ENCODE data around the gene UPK2. TPM values are rescaled to one million over a fixed set of nuclear protein-coding genes. Genes with fewer than 3 reads are reported as not detected.

The UPK2 gene
- total and polyA plus RNA-seq, 2 of the 13 experiments (the other 11 are each of a cell fraction or from before 2014, with no cell fraction given) = not detected

DNA sequence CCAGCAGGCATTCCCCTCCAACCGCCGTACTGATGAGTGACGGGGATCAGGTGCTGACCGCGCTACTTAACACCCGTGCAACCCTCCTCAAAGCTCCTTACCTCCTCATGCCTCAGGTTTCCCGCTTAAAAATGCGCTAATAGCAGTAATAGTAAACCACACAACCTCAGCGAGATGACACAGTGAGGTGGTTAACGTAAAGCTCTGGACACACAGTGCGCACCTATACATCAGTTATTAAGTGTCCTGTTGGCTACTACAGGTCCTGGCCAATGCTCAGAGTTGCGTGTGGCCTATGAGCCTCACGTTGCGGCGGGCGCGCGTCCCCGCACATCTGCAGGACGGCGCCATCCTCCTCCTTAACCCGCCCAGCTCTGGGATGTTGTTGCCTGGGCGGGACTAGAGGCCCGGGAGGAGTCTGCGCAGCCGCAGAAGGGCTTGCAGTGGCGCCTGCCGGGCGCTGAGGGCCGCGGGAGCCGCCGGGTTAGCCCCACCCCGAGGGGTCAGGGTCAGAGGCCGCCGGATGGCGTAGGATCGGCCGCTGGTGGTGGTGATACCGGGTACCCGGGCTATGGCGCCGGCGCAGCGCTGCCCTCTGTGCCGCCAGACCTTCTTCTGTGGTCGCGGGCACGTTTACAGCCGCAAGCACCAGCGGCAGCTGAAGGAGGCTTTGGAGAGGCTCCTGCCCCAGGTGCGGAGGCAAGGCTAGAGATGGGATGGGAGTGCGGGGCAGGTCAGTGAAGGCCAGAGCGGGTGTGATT is 41.7 kb downstream of the UPK2 start, which contains the start of gene CENATAC (continued):
- TF ChIP-seq, protein P1, sequence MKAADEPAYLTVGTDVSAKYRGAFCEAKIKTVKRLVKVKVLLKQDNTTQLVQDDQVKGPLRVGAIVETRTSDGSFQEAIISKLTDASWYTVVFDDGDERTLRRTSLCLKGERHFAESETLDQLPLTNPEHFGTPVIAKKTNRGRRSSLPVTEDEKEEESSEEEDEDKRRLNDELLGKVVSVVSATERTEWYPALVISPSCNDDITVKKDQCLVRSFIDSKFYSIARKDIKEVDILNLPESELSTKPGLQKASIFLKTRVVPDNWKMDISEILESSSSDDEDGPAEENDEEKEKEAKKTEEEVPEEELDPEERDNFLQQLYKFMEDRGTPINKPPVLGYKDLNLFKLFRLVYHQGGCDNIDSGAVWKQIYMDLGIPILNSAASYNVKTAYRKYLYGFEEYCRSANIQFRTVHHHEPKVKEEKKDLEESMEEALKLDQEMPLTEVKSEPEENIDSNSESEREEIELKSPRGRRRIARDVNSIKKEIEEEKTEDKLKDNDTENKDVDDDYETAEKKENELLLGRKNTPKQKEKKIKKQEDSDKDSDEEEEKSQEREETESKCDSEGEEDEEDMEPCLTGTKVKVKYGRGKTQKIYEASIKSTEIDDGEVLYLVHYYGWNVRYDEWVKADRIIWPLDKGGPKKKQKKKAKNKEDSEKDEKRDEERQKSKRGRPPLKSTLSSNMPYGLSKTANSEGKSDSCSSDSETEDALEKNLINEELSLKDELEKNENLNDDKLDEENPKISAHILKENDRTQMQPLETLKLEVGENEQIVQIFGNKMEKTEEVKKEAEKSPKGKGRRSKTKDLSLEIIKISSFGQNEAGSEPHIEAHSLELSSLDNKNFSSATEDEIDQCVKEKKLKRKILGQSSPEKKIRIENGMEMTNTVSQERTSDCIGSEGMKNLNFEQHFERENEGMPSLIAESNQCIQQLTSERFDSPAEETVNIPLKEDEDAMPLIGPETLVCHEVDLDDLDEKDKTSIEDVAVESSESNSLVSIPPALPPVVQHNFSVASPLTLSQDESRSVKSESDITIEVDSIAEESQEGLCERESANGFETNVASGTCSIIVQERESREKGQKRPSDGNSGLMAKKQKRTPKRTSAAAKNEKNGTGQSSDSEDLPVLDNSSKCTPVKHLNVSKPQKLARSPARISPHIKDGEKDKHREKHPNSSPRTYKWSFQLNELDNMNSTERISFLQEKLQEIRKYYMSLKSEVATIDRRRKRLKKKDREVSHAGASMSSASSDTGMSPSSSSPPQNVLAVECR (CRISPR knock-in tag; IDR thresholded peaks at IDR 0.05; ENCODE audit: borderline replicate concordance) = peak; percentile 85
- peak; percentile 68; the same call in 1 of the 2 replicates for TF ChIP-seq ZNF124 (CRISPR knock-in tag; IDR thresholded peaks at IDR 0.05)
- TF ChIP-seq, protein P2, sequence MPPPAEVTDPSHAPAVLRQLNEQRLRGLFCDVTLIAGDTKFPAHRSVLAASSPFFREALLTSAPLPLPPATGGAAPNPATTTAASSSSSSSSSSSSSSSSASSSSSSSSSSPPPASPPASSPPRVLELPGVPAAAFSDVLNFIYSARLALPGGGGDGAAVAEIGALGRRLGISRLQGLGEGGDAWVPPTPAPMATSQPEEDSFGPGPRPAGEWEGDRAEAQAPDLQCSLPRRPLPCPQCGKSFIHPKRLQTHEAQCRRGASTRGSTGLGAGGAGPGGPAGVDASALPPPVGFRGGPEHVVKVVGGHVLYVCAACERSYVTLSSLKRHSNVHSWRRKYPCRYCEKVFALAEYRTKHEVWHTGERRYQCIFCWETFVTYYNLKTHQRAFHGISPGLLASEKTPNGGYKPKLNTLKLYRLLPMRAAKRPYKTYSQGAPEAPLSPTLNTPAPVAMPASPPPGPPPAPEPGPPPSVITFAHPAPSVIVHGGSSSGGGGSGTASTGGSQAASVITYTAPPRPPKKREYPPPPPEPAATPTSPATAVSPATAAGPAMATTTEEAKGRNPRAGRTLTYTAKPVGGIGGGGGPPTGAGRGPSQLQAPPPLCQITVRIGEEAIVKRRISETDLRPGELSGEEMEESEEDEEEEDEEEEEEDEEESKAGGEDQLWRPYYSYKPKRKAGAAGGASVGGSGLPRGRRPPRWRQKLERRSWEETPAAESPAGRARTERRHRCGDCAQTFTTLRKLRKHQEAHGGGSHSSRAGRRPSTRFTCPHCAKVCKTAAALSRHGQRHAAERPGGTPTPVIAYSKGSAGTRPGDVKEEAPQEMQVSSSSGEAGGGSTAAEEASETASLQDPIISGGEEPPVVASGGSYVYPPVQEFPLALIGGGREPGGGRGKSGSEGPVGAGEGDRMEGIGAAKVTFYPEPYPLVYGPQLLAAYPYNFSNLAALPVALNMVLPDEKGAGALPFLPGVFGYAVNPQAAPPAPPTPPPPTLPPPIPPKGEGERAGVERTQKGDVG (CRISPR knock-in tag; IDR thresholded peaks at IDR 0.05; ENCODE audit: borderline replicate concordance) = peak; percentile 51; the same call in 1 of the 2 replicates
- peak; percentile 87; the same call in 1 of the 2 replicates for TF ChIP-seq KAT7 (CRISPR knock-in tag; IDR thresholded peaks at IDR 0.05; ENCODE audit: borderline replicate concordance)
- 0 out of 2 replicates have a peak, but pooled peaks have one; percentile 48 for TF ChIP-seq ZNF652 (CRISPR knock-in tag; IDR thresholded peaks at IDR 0.05; ENCODE audit: borderline replicate concordance, low read depth)
- peak; percentile 89 for TF ChIP-seq NAIF1 (CRISPR knock-in tag; IDR thresholded peaks at IDR 0.05; ENCODE audit: borderline replicate concordance)
- TF ChIP-seq THAP9 (CRISPR knock-in tag; IDR thresholded peaks at IDR 0.05; ENCODE audit: borderline replicate concordance) = peak; percentile 41; the same call in 1 of the 2 replicates
- TF ChIP-seq ZFX (CRISPR knock-in tag; IDR thresholded peaks at IDR 0.05; ENCODE audit: low read depth) = peak; percentile 99
- peak; percentile 22; the same call in 1 of the 2 replicates for TF ChIP-seq ZZZ3 (CRISPR knock-in tag; IDR thresholded peaks at IDR 0.05; ENCODE audit: borderline replicate concordance)
- no peak for TF ChIP-seq ZNF83 (CRISPR knock-in tag; IDR thresholded peaks at IDR 0.05; ENCODE audit: borderline replicate concordance)
- peak in 1 of 2 experiments; percentile 80; a peak in 2 of 4 replicates for TF ChIP-seq KLF16 (CRISPR knock-in tag; IDR thresholded peaks at IDR 0.05)
- TF ChIP-seq ZNF101 (CRISPR knock-in tag; IDR thresholded peaks at IDR 0.05; ENCODE audit: borderline replicate concordance, low read depth) = no peak
- TF ChIP-seq NCOA1 (CRISPR knock-in tag; IDR thresholded peaks at IDR 0.05) = peak; percentile 74
- TF ChIP-seq NR2F1 (CRISPR knock-in tag; IDR thresholded peaks at IDR 0.05) = peak; percentile 93 to 94
- peak; percentile 26; the same call in 1 of the 2 replicates for TF ChIP-seq MIER3 (CRISPR knock-in tag; IDR thresholded peaks at IDR 0.05; ENCODE audit: borderline replicate concordance)
- TF ChIP-seq ZMYM4 (CRISPR knock-in tag; IDR thresholded peaks at IDR 0.05) = peak; percentile 53

Data from HepG2 (cell line).